KOPT-K1 (cell line): ENCODE measurements around the gene SLC41A1.
"Not testable (repeated sequence)": the region's sequence is repeated elsewhere in the genome, so short reads cannot be mapped to it uniquely, and the experiment has no call there.

Experiments
- H3K27ac ChIP-seq: fragments of 200-600 bp; sonication (generic); 2 replicates; pipeline ENCODE4 v1.5.1; 2016; ENCODE audit warnings: antibody characterized with exemption, mild to moderate bottlenecking, low read depth, low read length; ENCODE audit not compliant: poor library complexity, severe bottlenecking
- H3K36me3 ChIP-seq: fragments of 200-600 bp; sonication (generic); 2 replicates; pipeline ENCODE4 v1.5.1; 2017; ENCODE audit warnings: antibody characterized with exemption, mild to moderate bottlenecking, low read length, moderate library complexity; ENCODE audit not compliant: insufficient read depth
- H3K9me3 ChIP-seq: fragments of 200-600 bp; sonication (generic); 2 replicates; pipeline ENCODE4 v1.5.1; 2017; ENCODE audit warnings: antibody characterized with exemption, low read length, mild to moderate bottlenecking; ENCODE audit not compliant: insufficient read depth, poor library complexity, severe bottlenecking

Gene SLC41A1

DNA sequence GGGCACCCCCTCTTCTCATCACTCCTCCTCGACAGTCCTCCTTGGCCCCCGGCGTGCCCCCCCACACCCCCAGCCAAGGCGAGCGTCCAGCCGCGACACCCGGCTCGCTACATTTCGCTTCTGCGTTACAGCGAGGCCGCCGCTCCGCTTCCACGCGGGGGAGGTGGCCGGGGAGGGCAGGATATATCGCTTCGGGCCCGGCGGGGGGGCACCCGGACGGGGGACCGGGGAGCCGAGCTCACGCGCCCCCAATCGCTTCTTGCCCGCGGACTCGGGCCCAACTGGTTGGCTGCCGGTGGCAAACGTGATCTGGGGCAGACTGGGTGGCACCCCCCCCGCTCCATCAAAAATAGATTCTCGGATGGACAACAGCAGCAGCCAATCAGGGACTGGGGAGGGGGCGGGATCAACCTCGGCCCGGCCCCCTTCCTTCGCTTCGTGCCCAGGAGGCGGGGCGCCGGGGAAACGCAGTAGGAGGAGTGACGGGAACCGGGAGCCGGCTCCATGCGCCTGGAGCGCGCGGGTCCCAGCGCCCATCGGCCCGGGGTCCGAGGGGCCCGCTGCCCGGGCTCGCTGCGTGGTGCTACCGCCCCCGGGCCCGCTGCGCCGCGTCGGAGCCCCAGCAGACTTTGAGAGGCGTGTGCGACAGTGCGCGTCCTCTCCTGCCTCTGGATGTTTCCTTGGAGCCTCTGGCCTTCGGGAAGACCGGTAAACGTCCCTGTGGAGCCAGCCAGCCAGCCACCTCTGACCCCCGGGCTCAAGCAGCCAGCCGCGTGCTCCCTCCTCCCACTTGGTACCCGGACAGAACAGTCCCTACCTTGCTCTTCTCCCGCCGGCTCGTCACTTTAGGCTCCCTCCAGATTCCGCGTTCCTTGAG lies at the start of gene SLC41A1:
Gene SLC41A1 (minus strand): TSS at position 321 of the 877 bp plus-strand sequence. CDS start 2,757 bp downstream, outside the sequence.
- Histone ChIP-seq H3K27ac (peak within 1 kb of the TSS; percentile 70), H3K9me3 (no peaks in the 10 kb centered on the region), H3K36me3 (peaks cover 27% of the 10 kb centered on the region; the same call in 1 of the 2 replicates)

DNA sequence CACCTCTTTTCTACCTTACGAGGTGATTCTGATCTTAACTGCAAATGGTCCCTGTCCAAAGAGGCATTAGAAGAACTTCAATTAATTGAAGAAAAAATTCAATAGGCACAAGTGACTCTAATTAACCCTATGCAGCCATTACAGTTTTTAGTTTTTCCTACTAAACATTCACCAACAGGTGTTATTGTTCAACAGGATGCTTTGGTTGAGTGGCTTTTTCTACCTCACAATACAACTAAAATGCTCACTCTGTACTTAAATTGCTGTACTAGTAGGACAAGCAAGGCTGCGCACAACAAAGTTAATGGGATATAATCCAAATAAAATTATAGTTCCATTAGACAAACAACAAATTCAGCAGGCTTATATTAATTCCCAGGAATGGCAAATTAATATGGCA lies 48.5 kb upstream of the SLC41A1 start:
- H3K27ac ChIP-seq, result no peak overlapping the region
- peaks cover 33% of the 10 kb centered on the region for H3K9me3 ChIP-seq
- H3K36me3 ChIP-seq, result no peaks in the 10 kb centered on the region

GRCh38 chr1:205858141-205858961 lies 45.4 kb upstream of the SLC41A1 start:
- H3K9me3 ChIP-seq, result peaks cover 37% of the 10 kb centered on the region
- H3K27ac ChIP-seq, result no peak overlapping the region
- H3K36me3 ChIP-seq, result no peaks in the 10 kb centered on the region

DNA sequence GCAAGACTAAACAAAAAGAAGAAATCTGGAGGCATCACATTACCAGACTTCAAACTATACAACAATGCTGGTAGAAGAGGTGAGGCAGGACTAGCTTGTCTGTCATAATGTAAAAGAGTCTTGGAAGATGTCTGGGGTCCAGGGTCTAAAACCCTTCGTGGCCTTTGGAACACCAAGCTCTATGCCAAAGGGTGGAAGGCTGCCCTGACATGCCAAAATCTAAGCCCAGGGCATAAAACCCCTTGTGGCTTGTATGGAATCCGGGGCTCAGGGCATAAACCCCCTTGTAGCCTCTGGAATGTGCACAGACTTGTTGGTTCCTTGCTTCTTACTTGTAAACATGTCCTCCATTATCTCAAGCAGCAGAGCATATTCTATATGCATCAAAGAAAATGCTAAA lies 44.5 kb upstream of the SLC41A1 start:
- peaks cover 37% of the 10 kb centered on the region for H3K9me3 ChIP-seq
- H3K27ac ChIP-seq, H3K36me3 ChIP-seq: not testable (repeated sequence)

GRCh38 chr1:205856433-205856832 lies 43.4 kb upstream of the SLC41A1 start:
- H3K36me3 ChIP-seq, result no peaks in the 10 kb centered on the region
- peaks cover 30% of the 10 kb centered on the region for H3K9me3 ChIP-seq
- H3K27ac ChIP-seq, result no peak overlapping the region

DNA sequence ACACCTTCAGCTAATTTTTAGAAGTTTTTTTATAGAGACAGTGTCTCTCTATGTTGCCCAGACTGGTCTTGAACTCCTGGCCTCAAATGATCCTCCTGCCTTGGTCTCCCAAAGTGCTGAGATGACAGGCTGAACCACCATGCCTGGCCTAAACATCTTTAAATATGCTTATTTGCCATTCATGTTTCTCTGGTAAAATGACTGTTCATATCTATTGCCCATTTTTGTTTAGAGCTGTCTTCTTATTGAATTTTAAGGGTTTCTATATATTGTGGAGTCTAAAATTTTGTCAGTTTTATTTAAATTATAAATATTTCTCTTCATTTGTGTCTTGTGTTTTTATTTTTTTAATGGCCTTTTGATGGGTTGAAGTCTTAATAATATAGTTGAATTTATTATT lies 40.0 kb upstream of the SLC41A1 start:
- no peak overlapping the region for H3K27ac ChIP-seq
- peaks cover 21% of the 10 kb centered on the region for H3K9me3 ChIP-seq
- no peaks in the 10 kb centered on the region for H3K36me3 ChIP-seq

DNA sequence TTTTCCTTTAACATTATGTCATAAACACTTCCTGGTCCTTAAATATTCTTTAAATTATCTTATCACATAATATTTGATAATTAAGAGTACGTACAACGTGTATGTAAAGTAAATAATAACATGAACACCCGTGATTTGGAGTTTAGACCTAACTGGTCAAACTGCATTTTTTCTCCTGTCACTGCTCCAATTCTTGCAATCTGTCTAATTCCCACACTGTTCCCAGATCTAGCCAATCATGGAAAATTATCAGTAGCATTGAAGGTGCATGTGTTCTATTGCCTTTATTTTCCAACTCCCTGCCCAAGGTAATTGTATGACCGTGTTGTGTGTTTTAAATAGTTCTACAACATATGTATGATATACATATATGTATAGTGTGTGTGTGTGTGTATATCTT lies 39.0 kb upstream of the SLC41A1 start:
- Histone ChIP-seq H3K9me3 (peaks cover 21% of the 10 kb centered on the region), H3K27ac (no peak overlapping the region), H3K36me3 (no peaks in the 10 kb centered on the region)

DNA sequence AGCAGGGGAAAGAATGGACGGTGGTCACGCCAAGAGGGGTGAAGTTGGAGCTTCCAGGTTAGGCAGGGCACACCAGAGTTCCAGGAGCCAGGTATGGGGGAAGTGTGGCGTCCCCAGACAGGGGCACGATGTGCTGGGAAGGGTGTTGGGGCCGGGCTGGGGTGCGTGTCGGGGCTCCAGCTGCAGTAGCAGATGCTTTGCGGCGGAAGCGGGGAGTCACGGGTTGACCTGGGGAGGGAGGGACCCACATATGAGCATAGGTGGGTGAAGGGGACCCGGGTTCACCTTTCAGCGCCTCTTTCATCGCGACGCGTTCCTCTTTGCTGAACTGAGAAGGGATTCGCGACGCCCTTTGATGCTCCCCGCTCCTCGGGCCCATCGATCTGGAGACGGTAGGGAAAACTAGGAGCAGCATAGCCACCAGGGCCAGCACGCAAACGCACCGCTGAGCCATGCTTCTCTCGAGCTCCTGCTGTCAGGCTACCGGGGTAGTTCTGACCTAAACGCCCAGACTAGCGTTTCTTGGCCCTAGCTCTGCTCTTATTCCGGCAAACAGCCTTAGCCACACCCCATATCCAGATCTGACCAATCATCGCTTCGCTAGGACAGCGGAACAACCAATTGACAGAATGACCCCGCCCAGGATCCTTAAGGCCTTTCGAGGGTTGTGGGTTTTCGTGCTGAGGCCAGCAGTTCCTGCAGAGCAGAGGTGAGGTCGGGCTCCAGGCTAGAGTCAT lies 36.8 kb upstream of the SLC41A1 start, which contains the start of gene PM20D1:
Gene PM20D1 (minus strand): TSS at position 514 of the 737 bp plus-strand sequence. CDS start 60 bp downstream, at position 454.
- Histone ChIP-seq H3K27ac (no peak within 1 kb of the TSS), H3K9me3 (peaks cover 13% of the 10 kb centered on the region), H3K36me3 (no peaks in the 10 kb centered on the region)

- Histone ChIP-seq H3K36me3 (no peaks in the 10 kb centered on the region), H3K9me3 (no peaks in the 10 kb centered on the region), H3K27ac (no peak overlapping the region)
Measured at GRCh38 chr1:205843036-205843859, 30.2 kb upstream of the SLC41A1 start.

- H3K9me3 ChIP-seq, result no peaks in the 10 kb centered on the region
- H3K27ac ChIP-seq, result no peak overlapping the region
- no peaks in the 10 kb centered on the region for H3K36me3 ChIP-seq
Measured at GRCh38 chr1:205842229-205842628, 29.2 kb upstream of the SLC41A1 start.

DNA sequence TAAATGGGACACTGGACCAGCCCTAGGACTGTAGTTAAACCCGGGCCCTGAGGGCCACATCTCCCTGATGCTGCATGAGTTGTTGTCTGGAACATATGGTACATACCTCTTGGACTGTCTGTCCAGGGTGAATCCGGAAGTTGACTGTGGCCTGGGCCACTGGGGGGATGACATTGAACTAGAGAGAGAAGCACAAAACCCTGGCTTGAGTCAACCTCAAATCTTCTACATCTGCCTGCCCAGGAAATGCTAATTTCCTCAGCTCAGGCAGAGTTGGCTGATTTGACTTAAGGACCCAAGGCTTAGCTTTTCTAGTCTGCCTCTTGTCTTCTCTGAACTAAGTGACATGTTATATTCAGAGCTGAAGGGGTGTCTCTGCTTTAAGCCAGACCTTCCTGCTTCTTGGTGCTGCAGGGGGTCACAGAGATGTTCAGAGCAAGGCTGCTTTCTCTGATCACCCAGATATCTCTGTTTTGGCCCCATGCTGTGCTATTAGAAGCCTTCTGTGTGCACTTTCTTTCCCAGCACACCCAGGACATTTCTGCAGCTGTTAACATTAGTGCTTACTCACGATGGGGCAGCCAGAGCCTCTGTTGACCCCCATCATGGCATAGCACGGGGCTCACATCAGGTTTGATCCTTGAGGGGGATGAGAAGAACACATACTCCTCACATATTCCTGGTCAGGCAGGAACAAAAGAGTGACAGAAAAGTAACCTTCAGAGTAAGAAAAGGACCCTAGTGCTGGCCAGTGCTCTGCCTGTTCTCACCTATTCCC lies 27.3 kb upstream of the SLC41A1 start:
- Histone ChIP-seq H3K9me3 (no peaks in the 10 kb centered on the region), H3K27ac (no peak overlapping the region), H3K36me3 (no peaks in the 10 kb centered on the region)

DNA sequence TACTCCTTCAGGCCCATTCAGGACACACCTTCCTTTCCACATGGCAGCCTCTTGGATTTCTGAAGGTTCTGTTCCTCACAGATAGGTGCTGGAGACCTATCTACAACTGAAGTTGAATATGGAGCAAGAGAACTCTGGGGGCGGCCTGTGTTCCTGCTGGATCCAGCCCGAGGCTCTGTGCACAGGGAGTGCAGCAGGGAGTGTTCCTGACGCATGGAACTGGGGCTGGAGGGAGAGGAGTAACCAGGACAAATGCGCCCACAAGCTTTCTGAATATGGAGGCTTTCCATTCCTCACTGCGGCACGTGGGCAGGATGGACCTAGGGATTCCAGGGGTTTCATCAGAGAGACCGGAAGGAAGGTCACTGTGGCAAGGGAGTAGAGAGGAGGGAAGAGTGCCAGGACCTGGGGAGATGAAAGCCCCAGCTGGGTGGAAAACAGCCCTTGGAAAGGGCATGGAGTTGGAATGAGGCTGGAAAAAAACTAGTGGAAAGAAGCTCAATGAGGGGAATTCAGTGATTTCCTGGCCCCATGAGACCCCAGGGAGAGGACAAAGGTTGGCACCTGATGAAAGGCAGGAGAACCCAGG lies 24.5 kb upstream of the SLC41A1 start:
- H3K36me3 ChIP-seq, result no peaks in the 10 kb centered on the region
- H3K9me3 ChIP-seq, result no peaks in the 10 kb centered on the region
- H3K27ac ChIP-seq, result no peak overlapping the region

DNA sequence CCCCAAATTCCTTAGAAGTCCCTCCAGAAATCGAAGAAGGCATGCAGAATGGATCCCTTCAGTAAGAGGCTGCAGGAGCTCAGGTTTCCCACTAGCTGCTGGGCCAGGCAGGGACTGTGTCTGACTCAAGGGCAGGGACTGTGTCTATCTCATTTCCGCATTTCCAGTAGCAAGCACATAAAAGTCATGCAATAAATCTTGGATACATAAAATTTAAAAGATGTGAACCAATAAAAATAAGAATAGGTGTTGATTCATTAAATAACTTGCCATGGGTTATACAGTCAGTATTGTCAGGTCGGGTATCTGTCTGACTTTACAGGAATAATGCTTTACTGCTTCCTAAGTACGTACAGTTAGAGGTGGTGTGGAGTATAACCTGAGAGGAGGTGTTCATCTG lies 21.8 kb upstream of the SLC41A1 start:
- Histone ChIP-seq H3K27ac (no peak overlapping the region), H3K36me3 (no peaks in the 10 kb centered on the region)

More for the DNA sequence above, 21.8 kb upstream of the SLC41A1 start:
- H3K9me3 ChIP-seq, result no peaks in the 10 kb centered on the region
